HepG2 (cell line): ENCODE results near the gene GUCY2C. TPM values are rescaled to one million over a fixed set of nuclear protein-coding genes. Genes with fewer than 3 reads are reported as not detected.

Experiments used
- ATAC-seq: fragments of 200-7000 bp; cut with Tn5 transposase; 3 replicates; pipeline ENCODE4 v1.9.1; 2020; ENCODE audit warnings: mild to moderate bottlenecking, moderate library complexity
- BruUV-seq: library from RNA; stranded (reverse); fragments of 400-500 nt; replicated peaks from 2 replicates; lab custom pipeline; 2021; lab: Mats Ljungman, UMichigan
- CTCF ChIA-PET: fragments of 300-600 bp; formaldehyde crosslinking; extraction: SDS; loops from one replicate; lab custom pipeline; 2021; ENCODE audit warnings: low total read pairs, inconsistent platforms, low intra/inter-chr PET ratio; lab: Yijun Ruan, JAX
- POLR2A ChIA-PET: fragments of 350-600 bp; sonication (Branson Sonifier 250); formaldehyde crosslinking; loops from one replicate; lab custom pipeline; 2020; ENCODE audit warnings: antibody characterized with exemption, inconsistent platforms; lab: Yijun Ruan, JAX
- DNase-seq: peaks from one replicate; pipeline ENCODE4 v3.0.0-alpha.2; 2015; ENCODE audit warnings: low spot score
- FAIRE-seq: peaks from 3 replicates; lab custom pipeline; 2011; peaks lifted over from hg19 to GRCh38; lab: Jason Lieb, UNC
- H2AFZ ChIP-seq: one replicate; pipeline ENCODE4 v1.6.1; 2011; ENCODE audit warnings: low read length, inconsistent platforms
- H3K27ac ChIP-seq: fragments of 300-600 bp; 3 replicates; pipeline ENCODE4 v1.8.0; 2011; ENCODE audit warnings: mixed run types, mild to moderate bottlenecking, mixed read lengths, low read length, inconsistent platforms; ENCODE audit not compliant: insufficient read depth; ENCODE audit errors: extremely low read length
- H3K27me3 ChIP-seq, 2 experiments: fragments of 200-600 bp in 1 of 2; 2 replicates in 1 of 2; 3 replicates in 1 of 2; pipeline versions ENCODE4 v1.6.0 to v1.8.0; 2011; ENCODE audit warnings: low read length in 2 of 2, mild to moderate bottlenecking in 2 of 2, moderate library complexity in 2 of 2, inconsistent platforms in 1 of 2; ENCODE audit not compliant: insufficient read depth in 2 of 2, control insufficient read depth in 1 of 2
- H3K36me3 ChIP-seq, 2 experiments: fragments of 200-600 bp in 1 of 2; replicated peaks in 1 of 2; 2 replicates in 1 of 2; 3 replicates in 1 of 2; pipeline versions ENCODE4 v1.5.1 to v1.8.0; 2011; ENCODE audit warnings: low read length in 2 of 2, inconsistent platforms in 1 of 2; ENCODE audit not compliant: insufficient read depth in 2 of 2, control insufficient read depth in 1 of 2
- H3K4me1 ChIP-seq: 2 replicates; pipeline ENCODE4 v1.5.1; 2012; ENCODE audit warnings: low read length, inconsistent platforms; ENCODE audit not compliant: insufficient read depth
- H3K4me2 ChIP-seq: 2 replicates; pipeline ENCODE4 v1.6.0; 2011; ENCODE audit warnings: low read depth, low read length, inconsistent platforms
- H3K4me3 ChIP-seq, 3 experiments: fragments of 200-600 bp in 1 of 3; sonication (generic), shearing (Covaris generic) in 1 of 3; replicated peaks in 1 of 3; 2 replicates each; pipeline ENCODE4 v1.5.1; 2011 to 2016; ENCODE audit warnings: low read length in 3 of 3, inconsistent platforms in 2 of 3, low read depth in 2 of 3, mild to moderate bottlenecking in 2 of 3, control low read depth in 1 of 3, mixed read lengths in 1 of 3; ENCODE audit not compliant: insufficient read depth in 1 of 3
- H3K79me2 ChIP-seq: one replicate; pipeline ENCODE4 v1.6.1; 2011; ENCODE audit warnings: low read length, inconsistent platforms; ENCODE audit not compliant: insufficient read depth
- H3K9ac ChIP-seq: 2 replicates; pipeline ENCODE4 v1.6.0; 2011; ENCODE audit warnings: mild to moderate bottlenecking, low read depth, low read length, inconsistent platforms; ENCODE audit not compliant: insufficient read depth
- H3K9me3 ChIP-seq: 2 replicates; pipeline ENCODE4 v1.5.1; 2012; ENCODE audit warnings: mild to moderate bottlenecking, low read length
- H4K20me1 ChIP-seq: 2 replicates; pipeline ENCODE4 v1.6.0; 2011; ENCODE audit warnings: inconsistent platforms, mild to moderate bottlenecking, low read length, moderate library complexity; ENCODE audit not compliant: insufficient read depth
- HHEX ChIP-seq: IDR thresholded peaks from 2 replicates; pipeline ENCODE4 v1.6.1; 2016; ENCODE audit warnings: control low read depth
- HMGXB3 ChIP-seq: sonication (generic); formaldehyde crosslinking; IDR thresholded peaks from 2 replicates; pipeline ENCODE4 v1.4.0; 2020; ENCODE audit warnings: missing genetic modification reagents, borderline replicate concordance
- HNRNPL ChIP-seq: fragments of 200-400 bp; formaldehyde crosslinking; IDR thresholded peaks from 2 replicates; pipeline ENCODE4 v1.6.1; 2017; ENCODE audit warnings: mild to moderate bottlenecking, low read depth, low read length
- HOXA5 ChIP-seq: sonication (generic); formaldehyde crosslinking; IDR thresholded peaks from 2 replicates; pipeline ENCODE4 v1.4.0; 2020; ENCODE audit warnings: missing genetic modification reagents
- SAFB2 ChIP-seq: sonication (generic); formaldehyde crosslinking; IDR thresholded peaks from 2 replicates; pipeline ENCODE4 v1.5.1; 2020; ENCODE audit warnings: missing genetic modification reagents, low read depth, mild to moderate bottlenecking, borderline replicate concordance
- ZC3H4 ChIP-seq: sonication (generic); formaldehyde crosslinking; IDR thresholded peaks from 2 replicates; pipeline ENCODE4 v1.4.0; 2020; ENCODE audit warnings: missing genetic modification reagents, borderline replicate concordance
- ZKSCAN5 ChIP-seq: sonication (generic); formaldehyde crosslinking; IDR thresholded peaks from 2 replicates; pipeline ENCODE4 v1.5.1; 2020; ENCODE audit warnings: mild to moderate bottlenecking, missing genetic modification reagents
- ZNF30 ChIP-seq: sonication (generic); formaldehyde crosslinking; IDR thresholded peaks from 2 replicates; pipeline ENCODE4 v1.5.0; 2020; ENCODE audit warnings: mild to moderate bottlenecking, missing genetic modification reagents
- ZNF317 ChIP-seq: sonication (generic); formaldehyde crosslinking; IDR thresholded peaks from 2 replicates; pipeline ENCODE4 v1.5.0; 2020; ENCODE audit warnings: mild to moderate bottlenecking, missing genetic modification reagents
- ZNF414 ChIP-seq: sonication (generic); formaldehyde crosslinking; IDR thresholded peaks from 2 replicates; pipeline ENCODE4 v1.5.0; 2020; ENCODE audit warnings: missing genetic modification reagents
- ZNF431 ChIP-seq: sonication (generic); formaldehyde crosslinking; IDR thresholded peaks from 2 replicates; pipeline ENCODE4 v1.9.0; 2022; ENCODE audit warnings: missing genetic modification reagents, low read depth, mild to moderate bottlenecking, borderline replicate concordance
- ZNF556 ChIP-seq: sonication (generic); formaldehyde crosslinking; IDR thresholded peaks from 2 replicates; pipeline ENCODE4 v1.4.0; 2020; ENCODE audit warnings: mild to moderate bottlenecking, missing genetic modification reagents, borderline replicate concordance
- ZNF687 ChIP-seq: sonication (generic); formaldehyde crosslinking; IDR thresholded peaks from 2 replicates; pipeline ENCODE4 v1.5.1; 2020; ENCODE audit warnings: mild to moderate bottlenecking, missing genetic modification reagents, moderate library complexity
- ZNF790 ChIP-seq: sonication (generic); formaldehyde crosslinking; IDR thresholded peaks from 2 replicates; pipeline ENCODE4 v1.8.0; 2022; ENCODE audit warnings: missing genetic modification reagents, mild to moderate bottlenecking, borderline replicate concordance
- ZSCAN20 ChIP-seq: sonication (generic); formaldehyde crosslinking; IDR thresholded peaks from 2 replicates; pipeline ENCODE4 v1.4.0; 2020; ENCODE audit warnings: missing genetic modification reagents, mild to moderate bottlenecking, borderline replicate concordance
- in situ Hi-C: cut with HindIII; loops from 2 replicates; pipeline ENCODE4 v1.10.0; 2017; ENCODE audit warnings: low pct_unique_long_range_greater_than_20kb; ENCODE audit not compliant: extremely low pct_ligation_motif_present
- intact Hi-C: fragments of 100-400 bp; cut with micrococcal nuclease; formaldehyde crosslinking; loops from one replicate; pipeline ENCODE4 v1.10.0; 2022; ENCODE audit not compliant: unreplicated experiment
- polyA plus RNA-seq, 8 experiments: library from polyadenylated mRNA; depleted of rRNA in 3 of 8; stranded (reverse) in 7 of 8; unstranded in 1 of 8; fragments of >200 nt; fragmentation: Illumina TruSeq in 4 of 8; extraction: Trizol in 4 of 8; gene quantifications; 2 replicates each; pipeline versions ENCODE4 v1.2.1 to v1.2.3, GENCODE V29; 2011 to 2016; ENCODE audit warnings: low read depth in 4 of 8, missing spikeins in 1 of 8, mixed read lengths in 1 of 8; ENCODE audit not compliant: insufficient read depth in 1 of 8
- total RNA-seq, 5 experiments: library from RNA; depleted of rRNA; stranded (reverse); fragments of >200 nt; fragmentation: Illumina TruSeq; extraction: Trizol; gene quantifications; 2 replicates each; pipeline ENCODE4 v1.2.3, GENCODE V29; 2016; ENCODE audit warnings: low read depth in 1 of 5
- TF ChIP-seq, protein P1 (sequence below): IDR thresholded peaks from 2 replicates; pipeline ENCODE4 v1.6.1; 2016

Gene GUCY2C
- total and polyA plus RNA-seq, 2 of the 13 experiments (the other 11 are each of a cell fraction or from before 2014, with no cell fraction given): not detected

GRCh38 chr12:14698555-14698954 lies 2.2 kb upstream of the GUCY2C start:
- TF ChIP-seq ZC3H4 (no peak), HOXA5 (CRISPR knock-in tag) (no peak), ZNF431 (CRISPR knock-in tag) (no peak), ZKSCAN5 (no peak), HHEX (no peak), ZNF30 (no peak), ZNF556 (CRISPR knock-in tag) (no peak), ZNF414 (CRISPR knock-in tag) (no peak), ZNF790 (CRISPR knock-in tag) (no peak), HMGXB3 (CRISPR knock-in tag) (no peak), ZNF317 (CRISPR knock-in tag) (no peak), SAFB2 (CRISPR knock-in tag) (no peak), HNRNPL (no peak), ZSCAN20 (CRISPR knock-in tag) (no peak), ZNF687 (CRISPR knock-in tag) (no peak)
- TF ChIP-seq, protein P1, sequence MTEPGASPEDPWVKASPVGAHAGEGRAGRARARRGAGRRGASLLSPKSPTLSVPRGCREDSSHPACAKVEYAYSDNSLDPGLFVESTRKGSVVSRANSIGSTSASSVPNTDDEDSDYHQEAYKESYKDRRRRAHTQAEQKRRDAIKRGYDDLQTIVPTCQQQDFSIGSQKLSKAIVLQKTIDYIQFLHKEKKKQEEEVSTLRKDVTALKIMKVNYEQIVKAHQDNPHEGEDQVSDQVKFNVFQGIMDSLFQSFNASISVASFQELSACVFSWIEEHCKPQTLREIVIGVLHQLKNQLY: no peak
- Histone ChIP-seq H3K4me1 (no peaks in the 10 kb centered on the region), H3K36me3 (no peaks in the 10 kb centered on the region), H3K27ac (no peak overlapping the region), H4K20me1 (no peaks in the 10 kb centered on the region), H3K9me3 (no peaks in the 10 kb centered on the region), H3K4me2 (no peak overlapping the region), H3K4me3 (no peak overlapping the region), H3K27me3 (no peaks in the 10 kb centered on the region), H3K9ac (no peak overlapping the region), H3K79me2 (no peaks in the 10 kb centered on the region), H2AFZ (no peak overlapping the region)
- BruUV-seq: no TSS peak
- no peak for FAIRE-seq
- in situ Hi-C loops: no loop called here
- CTCF ChIA-PET: no interaction called here
- no peak for ATAC-seq
- intact Hi-C loops: no loop called here
- POLR2A ChIA-PET: no interaction called here
- DNase-seq: no peak
